ENCODE data around the gene MAGEC3.

Gene MAGEC3

DNA sequence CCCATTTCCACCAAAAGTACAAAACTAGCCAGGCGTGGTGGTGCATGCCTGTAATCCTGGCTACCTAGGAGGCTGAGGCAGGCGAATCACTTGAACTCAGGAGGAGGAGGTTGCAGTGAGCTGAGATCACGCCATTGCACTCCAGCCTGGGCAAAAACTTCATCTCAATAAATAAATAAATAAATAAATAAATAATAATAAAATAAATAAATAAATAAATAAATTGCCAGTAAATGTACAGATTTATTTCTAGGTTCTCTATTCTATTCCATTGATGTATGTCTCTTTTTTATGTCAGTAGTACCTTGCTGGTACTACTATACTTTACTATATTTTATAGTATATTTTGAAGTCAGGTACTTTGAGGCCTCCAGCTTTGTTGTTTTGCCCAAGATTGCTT lies 109.2 kb downstream of the MAGEC3 start:
- DNase-seq (ENCODE audit: low read depth in 2 of 2), result no peak
